ENCODE measurements around the gene ASTN2.

DNA sequence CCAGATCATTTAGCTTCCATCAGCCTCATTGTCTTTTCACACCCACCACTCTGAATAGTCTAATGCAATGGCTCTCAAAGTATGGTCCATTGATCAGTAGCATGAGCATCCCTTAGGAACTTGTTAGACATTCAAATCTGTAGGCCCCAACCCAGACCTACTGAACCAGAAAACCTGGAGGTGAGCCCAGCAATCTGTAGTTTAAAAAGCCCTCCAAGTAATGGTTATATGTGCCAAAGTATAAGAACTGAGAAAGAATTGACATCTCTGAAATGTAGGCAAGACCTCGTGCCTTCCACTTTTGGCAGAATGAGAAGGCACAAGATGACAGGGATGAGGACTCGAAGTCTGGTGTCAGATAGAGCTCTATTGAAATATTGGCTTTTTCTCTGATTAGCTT, 460.1 kb downstream of the ASTN2 start:
- TF ChIP-seq POLR2A (IDR thresholded peaks at IDR 0.05) (no peak), CTCF (IDR thresholded peaks at IDR 0.05) (no peak)

Data from Peyer's patch (tissue), 4 donors.